Naive thymus-derived CD8-positive, alpha-beta T cell (primary cell): Measurements from ENCODE around the gene HYDIN. TPM values are rescaled to one million over a fixed set of nuclear protein-coding genes. Genes with fewer than 3 reads are reported as not detected.

Experiments used
- ATAC-seq, 2 donors: fragments of 150-1000 bp; cut with Tn5 transposase in 1 of 2; sonication (Bioruptor Pico), chemical (Tn5 transposase) in 1 of 2; 1 replicate in 1 of 2; 2 replicates in 1 of 2; pipeline ENCODE4 v1.10.0; 2021; ENCODE audit warnings: mild to moderate bottlenecking in 2 of 2, moderate library complexity in 2 of 2
- POLR2A ChIA-PET: fragments of 350-600 bp; sonication (Branson Sonifier 250); formaldehyde crosslinking; loops from one replicate; lab custom pipeline; 2021; ENCODE audit warnings: antibody characterized with exemption; lab: Charles Lee
- DNase-seq, 10 donors: peaks; one replicate each; pipeline versions ENCODE4 v3.0.0 to v3.0.0-alpha.2; 2020 to 2022
- H3K27ac Mint-ChIP-seq, 10 donors: one replicate each; pipeline ENCODE4 v1.8.0; 2020 to 2022; ENCODE audit warnings: mild to moderate bottlenecking in 10 of 10, mixed read lengths in 10 of 10, moderate library complexity in 4 of 10, inconsistent platforms in 1 of 10
- H3K27me3 Mint-ChIP-seq, 5 donors: one replicate each; pipeline ENCODE4 v1.8.0; 2021 to 2022; ENCODE audit warnings: mixed read lengths in 5 of 5
- H3K36me3 Mint-ChIP-seq, 3 donors: one replicate each; pipeline ENCODE4 v1.8.0; 2020 to 2022; ENCODE audit warnings: mixed read lengths in 3 of 3, mild to moderate bottlenecking in 2 of 3, inconsistent platforms in 1 of 3
- H3K4me1 Mint-ChIP-seq, 4 donors: one replicate each; pipeline ENCODE4 v1.8.0; 2021 to 2022; ENCODE audit warnings: mixed read lengths in 4 of 4
- H3K4me3 Mint-ChIP-seq, 10 donors: one replicate each; pipeline ENCODE4 v1.8.0; 2020 to 2022; ENCODE audit warnings: mild to moderate bottlenecking in 10 of 10, mixed read lengths in 10 of 10, moderate library complexity in 6 of 10, inconsistent platforms in 1 of 10
- H3K9me3 Mint-ChIP-seq, 9 donors: one replicate each; pipeline ENCODE4 v1.8.0; 2020 to 2022; ENCODE audit warnings: mixed read lengths in 9 of 9, mild to moderate bottlenecking in 3 of 9, inconsistent platforms in 1 of 9, moderate library complexity in 1 of 9
- polyA plus RNA-seq, 3 donors: library from polyadenylated mRNA; unstranded; fragments of 300-500 nt; fragmentation: Illumina TruSeq; gene quantifications; one replicate each; pipeline ENCODE4 v1.2.3, GENCODE V29; 2021
- total RNA-seq, 8 experiments: library from RNA in 2 of 8; stranded (reverse) in 2 of 8; gene quantifications; one replicate each; pipeline ENCODE4 v1.2.3 and lab custom pipeline; 2021 to 2026

HYDIN gene
- total and polyA plus RNA-seq, 5 experiments from 2014 or later: not detected

DNA sequence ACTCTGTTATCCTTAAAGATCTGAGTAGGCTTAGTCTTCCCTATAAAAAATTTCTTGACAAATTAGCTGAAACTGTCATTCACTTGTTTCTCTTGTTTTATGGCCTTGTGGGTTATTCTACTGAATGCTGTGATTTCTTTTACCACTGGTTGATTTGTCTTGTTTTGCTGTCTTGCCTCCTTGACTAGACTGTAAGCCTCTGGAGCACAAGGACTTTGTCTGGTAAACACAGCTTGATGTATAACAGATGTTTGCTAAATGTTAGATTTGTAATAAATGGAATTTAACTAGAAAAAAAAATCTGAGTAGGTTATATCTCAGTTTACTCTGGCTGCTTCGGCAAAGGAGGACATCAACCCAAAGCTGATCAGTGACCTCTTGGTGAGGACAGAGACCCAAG is 451.2 kb downstream of the HYDIN start:
- no peaks in the 10 kb centered on the region for H3K4me1 Mint-ChIP-seq
- peaks cover 0 to 84% (median 38%) of the 10 kb centered on the region in 3 donors for H3K36me3 Mint-ChIP-seq
- ATAC-seq (no peak), DNase-seq (no peak)
- no peak overlapping the region for H3K27ac Mint-ChIP-seq
- no peaks in the 10 kb centered on the region for H3K27me3 Mint-ChIP-seq
- POLR2A ChIA-PET: interaction anchor here (0.7 kb wide), 1 partner anchor 398 kb away, joined by 3 read pairs; no protein-coding TSS in a partner anchor
- no peak overlapping the region for H3K4me3 Mint-ChIP-seq
- no peaks in the 10 kb centered on the region for H3K9me3 Mint-ChIP-seq

DNA sequence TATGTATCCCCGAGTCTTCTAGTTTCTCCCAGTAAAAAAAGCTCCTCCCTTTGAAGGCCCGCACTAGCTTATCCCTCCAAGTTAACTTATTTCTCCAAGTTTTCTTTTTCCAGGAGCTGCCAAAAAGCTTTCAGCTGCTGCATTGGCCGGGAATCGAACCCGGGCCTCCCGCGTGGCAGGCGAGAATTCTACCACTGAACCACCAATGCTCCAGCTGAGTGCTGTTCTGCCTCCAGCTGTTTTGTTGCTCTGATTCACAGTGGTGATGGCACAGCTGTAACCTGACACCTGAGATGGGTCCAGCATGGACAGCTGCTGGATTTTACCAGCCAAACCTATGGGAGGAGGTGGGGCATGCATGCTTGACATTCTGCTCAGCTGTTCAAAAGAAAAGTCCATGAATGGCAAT is 451.6 kb downstream of the HYDIN start:
- H3K36me3 Mint-ChIP-seq: peaks cover 0 to 84% (median 38%) of the 10 kb centered on the region in 3 donors
- no peaks in the 10 kb centered on the region for H3K27me3 Mint-ChIP-seq
- ATAC-seq (no peak), DNase-seq (no peak)
- POLR2A ChIA-PET: interaction anchor here (0.7 kb wide), 1 partner anchor 398 kb away, joined by 3 read pairs; no protein-coding TSS in a partner anchor
- no peak overlapping the region for H3K27ac Mint-ChIP-seq
- no peak overlapping the region for H3K4me3 Mint-ChIP-seq
- H3K4me1 Mint-ChIP-seq: no peaks in the 10 kb centered on the region
- H3K9me3 Mint-ChIP-seq: no peaks in the 10 kb centered on the region

DNA sequence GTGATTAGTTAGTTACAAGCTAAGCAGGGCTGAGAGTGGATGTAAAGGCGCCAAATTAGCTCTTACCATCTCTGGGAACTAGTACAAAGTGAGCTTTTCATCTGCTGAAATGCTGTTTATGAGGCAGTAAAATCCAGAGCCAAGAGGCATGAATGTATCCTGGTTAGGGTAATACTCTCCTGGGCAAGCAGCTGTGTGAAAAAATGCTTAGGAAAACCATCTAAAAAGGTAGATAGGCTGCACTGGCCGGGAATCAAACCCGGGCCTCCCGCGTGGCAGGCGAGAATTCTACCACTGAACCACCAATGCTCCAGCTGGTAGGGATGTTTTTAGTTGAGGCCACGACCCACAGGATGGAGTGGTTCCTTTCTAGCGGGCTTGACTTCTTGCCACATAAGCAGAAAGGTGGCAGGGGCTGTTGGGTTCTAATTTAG is 452.5 kb downstream of the HYDIN start:
- Mint-ChIP-seq H3K4me1 (no peaks in the 10 kb centered on the region), H3K9me3 (no peaks in the 10 kb centered on the region), H3K27me3 (no peaks in the 10 kb centered on the region), H3K4me3 (no peak overlapping the region), H3K36me3 (peaks cover 0 to 82% (median 35%) of the 10 kb centered on the region in 3 donors), H3K27ac (peak overlapping the region in 2 of 10 donors; percentile 10 to 49)
- DNase-seq (no peak), ATAC-seq (no peak)
- POLR2A ChIA-PET: no interaction called here

DNA sequence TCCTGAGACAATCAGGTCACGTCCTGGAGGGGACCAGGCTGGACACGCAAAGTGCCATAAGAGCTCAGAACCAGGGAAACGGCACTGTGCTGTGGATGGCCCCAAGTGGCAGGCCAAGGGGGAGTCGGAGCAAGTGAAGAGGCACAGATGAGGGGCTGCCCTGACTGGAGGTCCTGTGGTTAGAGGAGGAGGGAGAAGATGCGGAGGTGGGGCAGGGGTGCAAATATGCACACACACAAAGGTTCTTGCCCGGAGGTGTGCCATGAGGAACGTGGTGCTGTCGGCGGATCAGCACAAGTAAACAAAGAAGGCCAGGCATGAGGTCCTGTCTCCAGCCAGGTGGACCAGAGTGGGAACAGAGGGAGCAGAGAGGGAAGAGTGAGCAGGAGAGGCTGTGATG is 453.0 kb downstream of the HYDIN start:
- no peak for DNase-seq
- no peaks in the 10 kb centered on the region for H3K4me1 Mint-ChIP-seq
- H3K4me3 Mint-ChIP-seq: no peak overlapping the region
- no peak for ATAC-seq
- H3K27ac Mint-ChIP-seq: peak overlapping the region in 2 of 10 donors; percentile 12 to 49
- no peaks in the 10 kb centered on the region for H3K27me3 Mint-ChIP-seq
- H3K36me3 Mint-ChIP-seq: peaks cover 0 to 81% (median 33%) of the 10 kb centered on the region in 3 donors
- POLR2A ChIA-PET: no interaction called here
- no peaks in the 10 kb centered on the region for H3K9me3 Mint-ChIP-seq

DNA sequence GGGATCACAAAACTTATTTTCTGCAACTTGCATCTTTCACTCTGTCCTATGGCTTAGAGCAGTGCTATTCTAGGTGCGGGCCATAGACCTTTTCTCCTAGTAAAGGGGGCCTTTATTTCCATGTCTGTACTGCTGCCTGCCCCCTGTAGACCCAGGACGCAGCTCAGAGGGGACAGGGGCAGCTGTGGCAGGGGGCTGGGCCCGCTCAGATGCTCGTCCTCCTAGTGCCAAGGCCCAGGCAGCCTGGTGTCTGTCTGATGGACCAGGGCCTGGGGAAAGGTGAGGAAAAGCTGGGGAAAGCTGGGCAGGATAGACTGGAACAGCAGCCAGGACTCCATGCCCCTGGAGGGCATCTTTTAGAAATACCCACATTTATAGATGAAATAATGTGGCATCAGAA is 455.1 kb downstream of the HYDIN start:
- H3K27ac Mint-ChIP-seq: peak overlapping the region in 2 of 10 donors; percentile 8 to 10

DNA sequence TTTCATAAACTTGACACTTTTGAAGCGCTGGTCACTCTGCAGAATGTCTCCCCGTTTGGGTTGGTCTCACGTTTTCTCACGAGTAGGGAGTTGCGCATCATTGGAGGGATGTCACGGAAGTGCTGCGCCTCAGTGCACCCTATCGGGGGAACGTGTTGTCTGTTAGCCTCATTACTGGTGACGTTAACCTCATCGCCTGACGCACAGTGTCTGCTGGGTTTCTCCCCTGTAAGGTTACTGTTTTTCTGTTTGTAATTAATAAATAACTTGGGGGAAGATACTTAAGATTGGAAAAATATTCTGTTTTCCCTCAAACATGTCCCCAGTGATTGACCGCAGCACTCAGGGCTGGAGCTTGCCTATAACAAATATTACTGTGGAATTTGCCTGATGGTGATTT is 456.3 kb downstream of the HYDIN start:
- POLR2A ChIA-PET: no interaction called here
- Mint-ChIP-seq H3K36me3 (peaks cover 0 to 69% (median 15%) of the 10 kb centered on the region in 3 donors), H3K4me1 (peaks cover 0 to 6% (median 0%) of the 10 kb centered on the region in 4 donors), H3K4me3 (no peak overlapping the region), H3K27me3 (no peaks in the 10 kb centered on the region), H3K9me3 (no peaks in the 10 kb centered on the region), H3K27ac (peak overlapping the region in 2 of 10 donors; percentile 25 to 40)
- DNase-seq: no peak
- ATAC-seq: no peak

More for the DNA sequence above, 455.1 kb downstream of the HYDIN start:
- H3K27me3 Mint-ChIP-seq: no peaks in the 10 kb centered on the region
- ATAC-seq (no peak), DNase-seq (no peak)
- H3K36me3 Mint-ChIP-seq: peaks cover 0 to 70% (median 18%) of the 10 kb centered on the region in 3 donors
- H3K4me3 Mint-ChIP-seq: no peak overlapping the region
- peaks cover 0 to 6% (median 0%) of the 10 kb centered on the region in 4 donors for H3K4me1 Mint-ChIP-seq
- POLR2A ChIA-PET: interaction anchor here (0.6 kb wide), 1 partner anchor 110 kb away, joined by 3 read pairs; no protein-coding TSS in a partner anchor
- H3K9me3 Mint-ChIP-seq: no peaks in the 10 kb centered on the region

DNA sequence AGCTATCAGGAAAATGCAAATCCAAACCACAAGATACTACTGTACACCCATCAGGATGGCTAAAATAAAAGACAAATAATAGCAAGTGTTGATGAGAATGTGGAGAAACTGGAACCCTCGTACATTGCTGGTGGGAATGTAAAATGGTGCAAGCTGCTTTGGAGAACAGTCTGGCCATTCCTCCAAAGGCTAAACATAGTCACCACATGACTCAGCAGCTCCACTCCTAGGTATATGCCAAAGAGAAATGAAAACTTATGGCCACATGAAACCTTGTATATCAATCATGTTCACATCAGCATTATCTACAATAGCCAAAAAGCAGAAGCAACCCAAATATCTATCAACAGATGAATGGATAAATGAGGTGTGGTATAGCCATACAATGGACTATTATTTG is 458.0 kb downstream of the HYDIN start:
- ATAC-seq (no peak), DNase-seq (no peak)
- H3K27me3 Mint-ChIP-seq: no peaks in the 10 kb centered on the region
- H3K9me3 Mint-ChIP-seq: no peaks in the 10 kb centered on the region
- H3K4me1 Mint-ChIP-seq: peaks cover 0 to 6% (median 0%) of the 10 kb centered on the region in 4 donors
- peaks cover 0 to 64% (median 9%) of the 10 kb centered on the region in 3 donors for H3K36me3 Mint-ChIP-seq
- POLR2A ChIA-PET: no interaction called here
- no peak overlapping the region for H3K27ac Mint-ChIP-seq
- no peak overlapping the region for H3K4me3 Mint-ChIP-seq

DNA sequence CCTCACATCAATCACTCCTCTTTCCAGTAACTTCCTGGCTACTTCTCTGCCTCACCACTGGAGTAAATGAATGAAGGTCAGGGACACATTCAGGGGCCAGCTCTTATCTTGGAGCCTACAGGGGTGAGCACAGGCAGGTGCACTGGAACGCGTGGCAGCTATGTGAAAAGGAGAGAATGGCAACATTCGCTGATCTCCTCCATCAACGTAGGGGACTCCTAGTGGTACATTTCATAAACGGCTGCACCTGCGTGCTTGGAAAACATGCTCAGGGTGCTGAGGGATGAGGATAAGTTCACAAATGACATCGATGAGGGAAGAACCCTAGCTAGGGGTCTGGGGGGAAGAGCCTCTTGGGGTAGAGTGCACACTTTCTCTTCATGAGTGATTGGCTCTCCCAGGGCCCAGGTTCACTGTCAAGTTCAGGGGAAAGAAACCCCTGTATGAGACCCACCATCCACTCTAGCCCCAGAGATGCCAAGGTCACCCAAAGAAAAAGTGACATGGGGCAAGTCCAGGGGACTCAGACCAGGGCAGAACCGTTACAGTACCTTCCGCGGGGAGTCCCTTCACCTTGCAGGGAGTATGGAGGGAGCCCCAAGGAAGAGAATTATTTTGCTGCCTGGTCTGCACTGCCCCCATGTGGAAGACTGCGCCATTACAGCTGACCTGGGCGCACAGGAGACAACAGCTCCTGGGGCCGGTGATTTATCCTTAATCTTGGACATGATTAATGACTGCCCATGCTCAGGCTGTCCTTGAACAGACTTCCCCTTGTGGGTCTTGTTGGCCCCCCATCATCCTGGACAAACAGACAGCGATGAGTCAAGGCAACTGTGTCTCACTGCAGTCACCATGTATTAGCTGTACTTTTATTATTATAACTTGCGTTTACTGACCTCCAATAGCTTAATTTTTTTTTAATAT is 459.6 kb downstream of the HYDIN start:
- DNase-seq (peak; percentile 41 to 76 (median 62)), ATAC-seq (peak; percentile 80 to 91)
- Mint-ChIP-seq H3K27me3 (no peaks in the 10 kb centered on the region), H3K36me3 (peaks cover 0 to 64% (median 5%) of the 10 kb centered on the region in 3 donors), H3K4me1 (peaks cover 0 to 6% (median 0%) of the 10 kb centered on the region in 4 donors), H3K27ac (peak overlapping the region in 6 of 10 donors; percentile 43 to 65 (median 54)), H3K4me3 (no peak overlapping the region), H3K9me3 (no peaks in the 10 kb centered on the region)
- POLR2A ChIA-PET: interaction anchor here (0.5 to 3.4 kb wide), 9 partner anchors 24 to 253 kb away, joined by 3 to 24 read pairs (median 3); partner anchors contain the start of gene VAC14

DNA sequence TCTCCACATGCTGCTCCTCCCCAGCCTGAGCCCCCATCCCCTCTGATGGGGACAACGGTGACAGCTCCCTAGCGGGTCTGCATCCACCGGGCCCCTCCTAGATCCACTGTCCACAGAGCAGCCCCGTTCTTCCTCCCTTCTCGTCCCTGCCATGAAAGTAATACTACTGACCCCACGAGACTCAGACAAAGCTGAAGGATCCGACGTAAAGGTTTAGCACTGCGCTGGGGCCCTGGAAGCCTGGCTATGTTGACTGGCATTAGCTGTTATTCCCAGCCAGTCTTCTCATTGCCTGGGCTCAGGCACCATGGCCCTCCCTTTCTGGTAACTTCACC is 460.3 kb downstream of the HYDIN start:
- no peak for ATAC-seq
- Mint-ChIP-seq H3K9me3 (no peaks in the 10 kb centered on the region), H3K4me1 (peaks cover 0 to 6% (median 0%) of the 10 kb centered on the region in 4 donors), H3K27ac (peak overlapping the region in 3 of 10 donors; percentile 47 to 75 (median 65)), H3K36me3 (peaks cover 0 to 64% (median 5%) of the 10 kb centered on the region in 3 donors), H3K27me3 (no peaks in the 10 kb centered on the region), H3K4me3 (no peak overlapping the region)
- POLR2A ChIA-PET: interaction anchor here (0.6 to 3.4 kb wide), 6 partner anchors 30 to 117 kb away, joined by 3 to 24 read pairs (median 4); partner anchors contain the start of gene VAC14
- DNase-seq: no peak

DNA sequence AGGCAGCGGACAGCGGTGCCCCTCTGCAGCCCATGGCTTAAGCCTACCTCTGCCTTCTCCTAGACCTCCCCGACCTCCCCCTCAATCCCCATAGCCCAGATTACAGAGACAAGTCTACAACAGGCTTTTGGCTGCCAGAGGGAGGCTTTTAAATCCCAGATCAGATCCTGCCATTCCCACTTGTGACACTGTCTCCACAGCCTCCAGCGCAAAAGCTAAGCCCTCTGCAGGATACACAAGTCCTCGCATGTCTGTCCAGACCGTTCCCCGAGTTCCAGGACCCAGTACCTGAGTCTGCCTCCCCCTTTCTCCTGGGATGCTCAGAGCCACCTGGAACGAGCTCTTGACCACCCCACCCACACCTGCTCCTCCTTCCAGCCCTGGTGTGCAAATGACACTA is 460.8 kb downstream of the HYDIN start:
- Mint-ChIP-seq H3K36me3 (peaks cover 0 to 63% (median 5%) of the 10 kb centered on the region in 3 donors), H3K4me1 (peaks cover 0 to 6% (median 0%) of the 10 kb centered on the region in 4 donors), H3K27ac (peak overlapping the region in 4 of 10 donors; percentile 49 to 81 (median 66)), H3K4me3 (no peak overlapping the region), H3K27me3 (no peaks in the 10 kb centered on the region), H3K9me3 (no peaks in the 10 kb centered on the region)
- POLR2A ChIA-PET: interaction anchor here (0.6 to 3.4 kb wide), 2 partner anchors 32 to 102 kb away, joined by 3 to 24 read pairs; no protein-coding TSS in a partner anchor
- ATAC-seq: no peak
- DNase-seq: no peak

DNA sequence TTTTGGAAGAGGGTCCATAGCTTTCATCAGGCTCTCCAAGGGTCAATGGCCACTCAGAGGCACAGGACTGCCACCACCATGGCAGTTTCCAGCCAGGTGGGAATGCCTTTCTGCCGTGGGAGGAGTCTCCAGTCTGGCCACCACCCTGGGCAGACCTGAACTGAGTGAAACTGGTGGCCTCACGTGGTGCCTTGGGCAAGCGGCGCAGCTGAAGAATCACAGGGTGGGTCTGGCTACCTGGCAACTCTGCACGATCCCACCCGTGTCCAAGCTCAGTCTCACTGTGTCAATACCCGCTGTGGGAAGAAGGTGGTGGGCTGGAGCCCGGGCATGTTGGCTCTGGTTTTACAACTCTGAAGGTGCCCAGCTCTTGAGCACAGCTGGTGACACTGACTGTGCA is 461.4 kb downstream of the HYDIN start:
- Mint-ChIP-seq H3K27ac (no peak overlapping the region), H3K4me3 (no peak overlapping the region), H3K27me3 (no peaks in the 10 kb centered on the region), H3K36me3 (peaks cover 0 to 63% (median 5%) of the 10 kb centered on the region in 3 donors), H3K9me3 (no peaks in the 10 kb centered on the region), H3K4me1 (peaks cover 0 to 6% (median 0%) of the 10 kb centered on the region in 4 donors)
- POLR2A ChIA-PET: interaction anchor here (3.4 kb wide), 1 partner anchor 31 kb away, joined by 24 read pairs; no protein-coding TSS in a partner anchor
- ATAC-seq: no peak
- no peak for DNase-seq

DNA sequence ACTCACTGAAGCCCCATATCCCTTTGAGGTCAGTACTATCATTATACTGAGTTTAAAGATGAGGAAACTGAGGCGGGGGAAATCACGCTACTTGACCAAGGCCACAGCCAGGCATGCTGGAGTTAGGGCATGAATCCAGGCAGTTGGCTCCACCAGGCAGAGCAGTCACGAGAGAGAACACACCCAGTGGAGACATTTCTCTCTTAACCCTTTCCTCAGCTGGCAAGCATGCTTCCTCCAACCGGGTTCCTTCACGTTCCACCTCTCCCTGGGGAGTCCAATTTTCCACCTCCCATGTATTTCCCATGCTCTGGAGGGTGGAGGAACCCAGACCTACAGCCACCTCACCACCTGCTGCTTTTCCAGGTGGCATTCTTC is 462.3 kb downstream of the HYDIN start:
- Mint-ChIP-seq H3K27me3 (no peaks in the 10 kb centered on the region), H3K4me3 (no peak overlapping the region), H3K27ac (peak overlapping the region in 4 of 10 donors; percentile 5 to 56 (median 23)), H3K36me3 (peaks cover 0 to 58% (median 5%) of the 10 kb centered on the region in 3 donors), H3K9me3 (no peaks in the 10 kb centered on the region), H3K4me1 (peaks cover 0 to 6% (median 0%) of the 10 kb centered on the region in 4 donors)
- no peak for DNase-seq
- ATAC-seq: no peak
- POLR2A ChIA-PET: no interaction called here
